Measurements from ENCODE around the gene KRTAP25-1.

Gene KRTAP25-1

DNA sequence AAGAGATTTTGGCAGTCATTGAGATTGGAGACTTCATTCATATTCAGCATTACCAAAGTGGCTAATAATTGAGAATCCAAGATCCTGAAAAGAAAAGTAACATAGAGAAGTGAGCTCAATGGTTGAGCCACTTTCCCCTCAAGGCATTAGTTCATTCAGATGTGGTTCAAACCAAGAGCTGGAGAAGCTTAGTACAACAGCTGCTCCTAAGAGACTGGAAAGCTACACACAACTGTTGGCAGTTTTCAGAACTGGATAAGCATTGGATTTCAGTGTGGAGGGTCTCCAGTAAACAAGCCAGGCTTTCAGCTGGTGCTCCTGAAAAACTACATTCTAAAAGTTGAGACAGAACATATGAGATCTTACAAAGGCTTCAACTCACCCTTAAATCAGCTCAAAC is 44.3 kb downstream of the KRTAP25-1 start:
- DNase-seq, result no peak

DNA sequence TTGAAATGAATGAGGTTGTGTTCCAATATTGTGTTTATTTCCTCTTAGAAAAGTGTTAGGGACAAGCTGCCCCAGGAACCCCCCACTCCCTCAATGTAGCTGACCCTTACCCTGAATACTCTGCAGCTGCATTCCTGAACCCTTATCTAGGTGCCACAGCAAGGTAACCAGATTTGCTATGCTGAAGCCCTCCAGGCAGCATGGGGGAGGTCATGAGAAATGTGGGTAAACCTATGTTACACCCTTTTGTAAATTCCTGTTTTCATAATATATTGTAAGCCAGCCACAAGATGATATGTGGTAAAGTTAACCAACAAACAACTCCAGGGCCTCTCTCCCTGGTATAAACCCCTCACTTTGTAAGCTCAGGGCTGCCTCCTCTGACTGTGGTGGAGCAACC is 45.6 kb downstream of the KRTAP25-1 start:
- DNase-seq, result no peak

DNA sequence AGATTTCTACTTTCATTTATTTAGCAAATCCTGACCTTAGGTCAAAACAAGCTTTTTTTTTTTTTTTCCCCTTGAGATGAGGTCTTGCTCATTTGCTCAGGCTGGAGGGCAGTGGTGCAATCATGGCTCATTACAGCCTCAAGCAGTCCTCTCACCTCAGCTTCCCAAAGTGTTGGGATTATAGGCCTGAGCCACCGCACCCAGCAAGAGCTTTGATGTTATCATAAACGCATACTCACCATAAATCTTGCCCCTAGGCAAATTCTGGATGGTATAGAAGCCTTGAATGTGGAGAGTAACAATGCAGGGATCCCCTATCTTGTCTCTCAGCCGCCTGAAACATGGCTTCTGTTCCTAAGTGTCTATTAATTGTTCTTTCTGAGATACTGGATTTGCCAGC is 48.7 kb downstream of the KRTAP25-1 start:
- DNase-seq, result no peak
